OCI-LY1 (cell line): Measurements from ENCODE around the gene TRAFD1.

Experiments used
- H2AFZ ChIP-seq: fragments of 200-600 bp; sonication (generic), shearing (Covaris generic); 2 replicates; pipeline ENCODE4 v1.6.0; 2014; ENCODE audit warnings: antibody characterized with exemption, mild to moderate bottlenecking, low read length
- H3F3A ChIP-seq: fragments of 200-600 bp; sonication (generic), shearing (Covaris generic); 2 replicates; pipeline ENCODE4 v1.6.0; 2014; ENCODE audit warnings: mild to moderate bottlenecking, antibody characterized with exemption, low read length, moderate library complexity; ENCODE audit not compliant: insufficient read depth
- H3K27ac ChIP-seq: fragments of 200-600 bp; sonication (generic); 2 replicates; pipeline ENCODE4 v1.5.1; 2014; ENCODE audit warnings: low read length, mixed run types, mild to moderate bottlenecking, low read depth; ENCODE audit not compliant: poor library complexity, severe bottlenecking
- H3K27me3 ChIP-seq: fragments of 200-600 bp; sonication (generic); 2 replicates; pipeline ENCODE4 v1.6.0; 2014; ENCODE audit warnings: antibody characterized with exemption, mild to moderate bottlenecking, low read length, moderate library complexity; ENCODE audit not compliant: insufficient read depth
- H3K36me3 ChIP-seq: fragments of 200-600 bp; sonication (generic); 2 replicates; pipeline ENCODE4 v1.6.1; 2014; ENCODE audit warnings: mild to moderate bottlenecking, antibody characterized with exemption, low read length, moderate library complexity, mixed read lengths; ENCODE audit not compliant: insufficient read depth
- H3K4me1 ChIP-seq: fragments of 200-600 bp; sonication (generic); 2 replicates; pipeline ENCODE4 v1.5.1; 2014; ENCODE audit warnings: mild to moderate bottlenecking, low read length, moderate library complexity; ENCODE audit not compliant: insufficient read depth, severe bottlenecking
- H3K4me2 ChIP-seq: fragments of 200-600 bp; sonication (generic), shearing (Covaris generic); 2 replicates; pipeline ENCODE4 v1.6.1; 2014; ENCODE audit warnings: low read length
- H3K4me3 ChIP-seq: fragments of 200-600 bp; sonication (generic); 2 replicates; pipeline ENCODE4 v1.5.1; 2014; ENCODE audit warnings: low read length, low read depth, mild to moderate bottlenecking, mixed read lengths; ENCODE audit not compliant: poor library complexity, severe bottlenecking
- H3K79me2 ChIP-seq: fragments of 200-600 bp; shearing (Covaris generic); 2 replicates; pipeline ENCODE4 v1.6.1; 2016; ENCODE audit warnings: mixed run types, low read length, mixed read lengths; ENCODE audit not compliant: insufficient read depth
- H3K9ac ChIP-seq: fragments of 200-600 bp; sonication (generic), shearing (Covaris generic); 2 replicates; pipeline ENCODE4 v1.6.1; 2014; ENCODE audit warnings: mild to moderate bottlenecking, low read length, mixed read lengths
- H3K9me2 ChIP-seq: fragments of 200-600 bp; sonication (generic), shearing (Covaris generic); 2 replicates; pipeline ENCODE4 v1.6.1; 2014; ENCODE audit warnings: low read depth, mild to moderate bottlenecking, low read length, mixed read lengths
- H3K9me3 ChIP-seq: fragments of 200-600 bp; shearing (Covaris generic); 2 replicates; pipeline ENCODE4 v1.6.1; 2014; ENCODE audit warnings: low read length, mixed read lengths
- H4K20me1 ChIP-seq: fragments of 200-600 bp; sonication (generic), shearing (Covaris generic); 2 replicates; pipeline ENCODE4 v1.6.0; 2016; ENCODE audit warnings: mild to moderate bottlenecking, low read length; ENCODE audit not compliant: insufficient read depth
- EZH2 ChIP-seq: fragments of 200-600 bp; sonication (generic), shearing (Covaris generic); IDR thresholded peaks from 2 replicates; pipeline ENCODE4 v1.8.0; 2017; ENCODE audit warnings: borderline replicate concordance, mixed run types, mild to moderate bottlenecking, antibody characterized with exemption, low read length, moderate library complexity, mixed read lengths
- TF ChIP-seq, protein P1 (sequence below): fragments of 200-600 bp; sonication (generic), shearing (Covaris generic); IDR thresholded peaks from 2 replicates; pipeline ENCODE4 v1.5.1; 2017; ENCODE audit warnings: mild to moderate bottlenecking, antibody characterized with exemption, low read length, moderate library complexity, mixed read lengths

Gene TRAFD1

DNA sequence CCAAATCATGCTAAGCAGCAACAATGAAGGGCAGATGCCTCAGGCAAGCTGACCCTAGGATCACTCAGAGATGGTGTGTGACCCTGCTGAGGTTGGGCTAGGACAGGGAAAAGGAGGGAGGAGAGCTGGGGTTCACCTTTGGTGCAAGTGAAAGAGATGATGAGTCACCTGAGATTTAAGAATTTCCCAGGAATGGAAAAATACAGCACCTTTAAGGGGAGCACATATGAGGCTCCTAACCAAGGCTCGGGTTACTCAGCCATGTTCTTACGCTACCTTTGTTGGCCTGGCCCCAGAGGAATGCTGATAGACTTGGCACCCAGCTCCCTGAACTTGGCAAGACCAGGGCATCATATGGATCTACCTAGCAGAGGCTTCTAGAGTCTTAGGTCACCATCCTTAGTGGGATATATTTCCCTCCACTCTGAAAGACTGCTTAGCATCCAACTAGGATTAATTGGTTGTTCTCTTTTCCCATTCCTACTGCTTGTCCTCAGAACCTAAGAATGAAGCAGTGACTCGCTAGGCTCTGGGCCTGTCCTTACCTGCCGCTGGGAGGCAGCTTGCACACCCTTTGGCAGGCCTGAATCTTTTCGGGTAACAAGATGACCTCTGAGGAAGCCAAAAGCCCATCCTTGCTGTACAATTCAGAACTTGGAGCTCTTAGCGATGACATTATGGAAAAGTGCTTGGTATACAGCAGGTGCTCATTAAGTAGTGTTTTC, 12.8 kb upstream of the TRAFD1 start:
- no peak overlapping the region for H2AFZ ChIP-seq
- no peak overlapping the region for H3K4me2 ChIP-seq
- H3K9ac ChIP-seq, result no peak overlapping the region
- H3K79me2 ChIP-seq, result peaks cover 15% of the 10 kb centered on the region
- H3F3A ChIP-seq, result no peaks in the 10 kb centered on the region
- H3K27ac ChIP-seq, result no peak overlapping the region
- H3K9me3 ChIP-seq, result no peaks in the 10 kb centered on the region
- 0 out of 2 replicates have a peak, but pooled peaks cover 3% of the 10 kb centered on the region for H3K36me3 ChIP-seq
- TF ChIP-seq, protein P1, sequence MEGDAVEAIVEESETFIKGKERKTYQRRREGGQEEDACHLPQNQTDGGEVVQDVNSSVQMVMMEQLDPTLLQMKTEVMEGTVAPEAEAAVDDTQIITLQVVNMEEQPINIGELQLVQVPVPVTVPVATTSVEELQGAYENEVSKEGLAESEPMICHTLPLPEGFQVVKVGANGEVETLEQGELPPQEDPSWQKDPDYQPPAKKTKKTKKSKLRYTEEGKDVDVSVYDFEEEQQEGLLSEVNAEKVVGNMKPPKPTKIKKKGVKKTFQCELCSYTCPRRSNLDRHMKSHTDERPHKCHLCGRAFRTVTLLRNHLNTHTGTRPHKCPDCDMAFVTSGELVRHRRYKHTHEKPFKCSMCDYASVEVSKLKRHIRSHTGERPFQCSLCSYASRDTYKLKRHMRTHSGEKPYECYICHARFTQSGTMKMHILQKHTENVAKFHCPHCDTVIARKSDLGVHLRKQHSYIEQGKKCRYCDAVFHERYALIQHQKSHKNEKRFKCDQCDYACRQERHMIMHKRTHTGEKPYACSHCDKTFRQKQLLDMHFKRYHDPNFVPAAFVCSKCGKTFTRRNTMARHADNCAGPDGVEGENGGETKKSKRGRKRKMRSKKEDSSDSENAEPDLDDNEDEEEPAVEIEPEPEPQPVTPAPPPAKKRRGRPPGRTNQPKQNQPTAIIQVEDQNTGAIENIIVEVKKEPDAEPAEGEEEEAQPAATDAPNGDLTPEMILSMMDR, result no peak
- TF ChIP-seq EZH2, result no peak
- no peaks in the 10 kb centered on the region for H3K27me3 ChIP-seq
- H4K20me1 ChIP-seq, result no peaks in the 10 kb centered on the region
- H3K4me3 ChIP-seq, result no peak overlapping the region
- H3K4me1 ChIP-seq, result peaks cover 23% of the 10 kb centered on the region
- H3K9me2 ChIP-seq, result no peaks in the 10 kb centered on the region

DNA sequence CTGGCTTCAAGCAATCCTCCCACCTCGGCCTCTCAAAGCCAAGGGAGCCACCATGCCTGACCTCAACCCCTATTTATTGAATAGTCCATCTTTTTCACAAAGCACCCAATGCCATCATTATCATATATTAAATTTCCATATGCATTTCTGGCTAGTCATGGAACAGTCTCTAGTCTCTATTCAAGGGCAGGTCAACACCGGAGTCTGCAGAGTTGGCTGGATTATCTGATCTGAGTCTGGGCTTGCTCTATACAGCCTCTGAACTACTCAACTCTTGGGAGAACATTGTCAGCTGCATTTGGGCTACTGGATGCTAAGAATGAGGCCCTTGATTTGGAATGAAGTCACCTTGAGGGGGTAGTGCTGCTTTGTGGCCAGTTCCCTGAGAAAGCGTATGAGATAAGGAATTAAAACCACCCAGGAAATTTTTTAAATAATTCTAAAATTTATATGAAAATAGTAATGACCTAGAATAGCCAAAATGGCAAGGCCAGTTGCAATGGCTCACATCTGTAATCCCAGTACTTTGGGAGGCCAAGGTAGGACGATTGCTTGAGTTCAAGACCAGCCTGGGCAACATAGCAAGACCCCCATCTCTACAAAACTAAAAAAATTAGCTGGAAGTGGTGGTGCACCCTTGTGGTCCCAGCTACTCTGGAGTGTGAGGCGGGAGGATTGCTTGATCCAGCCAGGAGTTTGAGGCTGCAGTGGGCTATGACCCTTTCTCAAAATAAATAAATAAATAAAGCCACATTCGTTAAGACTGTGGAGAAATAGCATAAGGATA, 9.9 kb upstream of the TRAFD1 start:
- TF ChIP-seq, protein P1, result no peak
- TF ChIP-seq EZH2, result no peak
- Histone ChIP-seq H3K79me2 (no peaks in the 10 kb centered on the region), H3K9me3 (no peaks in the 10 kb centered on the region), H3K36me3 (no peaks in the 10 kb centered on the region), H3K4me1 (peaks cover 16% of the 10 kb centered on the region), H3K27me3 (no peaks in the 10 kb centered on the region), H3K9me2 (no peaks in the 10 kb centered on the region), H3K9ac (no peak overlapping the region), H3K4me3 (no peak overlapping the region), H3K27ac (no peak overlapping the region), H4K20me1 (no peaks in the 10 kb centered on the region), H2AFZ (no peak overlapping the region), H3F3A (no peaks in the 10 kb centered on the region), H3K4me2 (no peak overlapping the region)

DNA sequence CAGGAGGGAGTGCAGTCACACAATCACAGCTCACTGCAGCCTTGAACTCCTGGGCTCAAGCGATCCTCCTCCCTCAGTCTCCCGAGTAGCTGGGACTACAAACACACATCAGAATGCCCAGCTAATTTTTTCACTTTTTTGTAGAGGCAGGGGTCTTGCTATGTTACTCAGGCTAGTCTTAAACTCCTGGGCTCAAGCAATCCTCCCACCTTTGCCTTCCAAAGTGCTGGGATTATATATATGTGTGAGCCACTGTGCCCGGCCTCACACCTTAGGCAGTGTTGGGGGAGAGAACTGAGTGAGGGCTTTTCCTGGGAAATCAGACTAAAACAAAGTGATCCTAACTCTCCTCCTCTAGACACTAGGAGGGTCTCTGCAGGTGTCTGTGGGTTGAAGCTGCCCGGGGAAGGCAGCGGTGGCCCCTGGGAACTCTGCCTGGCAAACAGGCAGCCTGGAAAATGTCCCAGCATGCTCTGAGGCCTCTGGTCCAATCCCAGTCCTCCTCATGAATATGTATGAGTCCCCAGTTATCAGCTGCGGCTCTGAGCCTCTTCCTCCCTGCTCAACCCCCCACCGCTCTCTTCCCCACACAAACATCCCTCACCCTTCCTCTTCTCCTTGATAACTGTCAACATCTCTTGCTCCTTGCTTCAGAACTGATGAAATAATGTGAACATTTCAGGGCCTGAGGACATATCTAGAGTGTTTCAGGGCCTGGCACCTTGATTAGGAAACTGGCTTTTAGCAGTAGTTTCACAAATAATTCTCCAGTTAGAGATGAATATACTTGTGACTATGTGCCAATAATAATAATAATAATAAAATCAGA, 8.9 kb upstream of the TRAFD1 start:
- H3K27ac ChIP-seq, result no peak overlapping the region
- no peak for TF ChIP-seq EZH2
- TF ChIP-seq, protein P1, result no peak
- H4K20me1 ChIP-seq, result no peaks in the 10 kb centered on the region
- no peak overlapping the region; the same call in 1 of the 2 replicates for H3K9ac ChIP-seq
- H3K9me3 ChIP-seq, result no peaks in the 10 kb centered on the region
- H3K79me2 ChIP-seq, result no peaks in the 10 kb centered on the region
- no peaks in the 10 kb centered on the region for H3K36me3 ChIP-seq
- H3K4me2 ChIP-seq, result peak overlapping the region; percentile 23; the same call in 1 of the 2 replicates
- no peak overlapping the region; the same call in 1 of the 2 replicates for H2AFZ ChIP-seq
- H3K4me3 ChIP-seq, result no peak overlapping the region
- H3K4me1 ChIP-seq, result peaks cover 14% of the 10 kb centered on the region
- H3K9me2 ChIP-seq, result no peaks in the 10 kb centered on the region
- no peaks in the 10 kb centered on the region for H3F3A ChIP-seq
- H3K27me3 ChIP-seq, result no peaks in the 10 kb centered on the region
